Pancreas (tissue), 10 donors: ENCODE data around the gene KLK7. TPM values are rescaled to one million over a fixed set of nuclear protein-coding genes. Genes with fewer than 3 reads are reported as not detected.

Experiments
- ATAC-seq, 4 donors: fragments of 200-7000 bp; cut with Tn5 transposase; one replicate each; pipeline versions ENCODE4 v1.8.0 to v1.9.1; 2020; ENCODE audit warnings: mild to moderate bottlenecking in 4 of 4, moderate library complexity in 4 of 4
- DNase-seq, 6 donors: peaks; one replicate each; pipeline ENCODE4 v3.0.0-alpha.2; 2020
- FAIRE-seq: peaks from 2 replicates; lab custom pipeline; 2012; peaks lifted over from hg19 to GRCh38; lab: Jason Lieb, UNC
- H3K27ac ChIP-seq, 4 donors: fragments of 200-600 bp; sonication (generic); 1 replicate in 3 of 4; 2 replicates in 1 of 4; pipeline versions ENCODE4 v1.5.0 to v1.8.0; 2020
- H3K27me3 ChIP-seq, 4 donors: fragments of 200-600 bp; one replicate each; pipeline ENCODE4 v1.8.0; 2021
- H3K36me3 ChIP-seq, 3 donors: fragments of 200-600 bp; sonication (generic) in 1 of 3; one replicate each; pipeline versions ENCODE4 v1.5.0 to v1.8.0; 2020 to 2021
- H3K4me1 ChIP-seq, 3 donors: fragments of 200-600 bp; one replicate each; pipeline ENCODE4 v1.8.0; 2021
- H3K4me3 ChIP-seq, 4 donors: fragments of 200-600 bp; sonication (generic) in 2 of 4; one replicate each; pipeline versions ENCODE4 v1.5.0 to v1.8.0; 2020 to 2021
- H3K9me3 ChIP-seq, 4 donors: fragments of 200-600 bp; one replicate each; pipeline ENCODE4 v1.8.0; 2021
- CTCF ChIP-seq, 4 donors: fragments of 200-600 bp; sonication (generic) in 3 of 4; IDR thresholded peaks; one replicate each; pipeline versions ENCODE4 v1.5.0 to v1.8.0; 2021; ENCODE audit warnings: antibody characterized with exemption in 4 of 4
- WGBS, 2 donors: extraction: QIAGEN DNeasy Blood & Tissue Kit; methylation state at CpG; one replicate each; pipeline ENCODE4 v1.1.7; 2013; 5-methylcytosine and 5-hydroxymethylcytosine counted together
- intact Hi-C, 3 donors: fragments of 100-400 bp; cut with DNase I; formaldehyde crosslinking; loops; one replicate each; pipeline versions ENCODE4 v1.11.1 to v1.14.2; 2022
- polyA plus RNA-seq, 2 donors: library from polyadenylated mRNA; stranded (reverse); fragments of 200-250 nt; gene quantifications; one replicate each; pipeline ENCODE4 v1.2.3, GENCODE V29; 2013
- total RNA-seq, 6 donors: library from RNA; stranded (reverse); fragmentation: NEBNext Ultra II Directional in 4 of 6; extraction: Animal tissue kit (Norgen Biotek cat#: 25700) in 4 of 6; gene quantifications; one replicate each; pipeline versions ENCODE4 v1.2.1 to v1.2.4, GENCODE V29; 2021 to 2023
- donor health status: healthy with polysubstance abuse.
- donor health status: DM: no; HTN: no; CAD: no; lungs with moderate emphysema.
- donor health status: DM: no; HTN: no; CAD: no.
- donor health status: control.
- donor health status: control.
- donor health status: Bipolar disorder and iron deficiency.
- donor health status: DM: yes; HTN: yes; CAD: no.
- donor health status: DM: no; HTN: no; CAD: no.
- donor health status: DM: no; HTN: no; CAD: no.
- donor health status: DM: yes; HTN: yes; CAD: no.

KLK7 gene
- total and polyA plus RNA-seq, 8 donors = 0.46 TPM; not detected in 7

- H3K4me1 ChIP-seq = no peaks in the 10 kb centered on the region
- H3K27ac ChIP-seq = no peak within 1 kb of the TSS
- TF ChIP-seq CTCF (IDR thresholded peaks at IDR 0.05) = no peak
- no peaks in the 10 kb centered on the region for H3K9me3 ChIP-seq
- H3K4me3 ChIP-seq = no peak within 1 kb of the TSS
- 40 to 41% methylated on average over 15 to 19 of the region's 19 CpGs for WGBS, 2 donors
- H3K36me3 ChIP-seq = no peaks in the 10 kb centered on the region
- DNase-seq (no peak), FAIRE-seq (no peak), ATAC-seq (peak in 1 of 4 donors; percentile 38)
- intact Hi-C loops = no loop called here
- H3K27me3 ChIP-seq = peaks cover 0 to 4% (median 0%) of the 10 kb centered on the region in 4 donors
Observed at GRCh38 chr19:50969413-50969760, 14.3 kb downstream of the KLK7 start, which contains the start of gene KLK6. Gene KLK6 (minus strand): TSS chr19:50969591. CDS start chr19:50968104, 1,487 bp downstream.

GRCh38 chr19:50968716-50969412 is 14.9 kb downstream of the KLK7 start:
- WGBS, 2 donors = 30 to 38% methylated on average over 7 of the region's 7 CpGs
- intact Hi-C loops = no loop called here
- ATAC-seq = no peak

GRCh38 chr19:50967929-50968715 is 15.6 kb downstream of the KLK7 start:
- peaks cover 0 to 4% (median 0%) of the 10 kb centered on the region in 4 donors for H3K27me3 ChIP-seq
- TF ChIP-seq CTCF (IDR thresholded peaks at IDR 0.05) = no peak
- no peak overlapping the region for H3K4me3 ChIP-seq
- intact Hi-C loops = no loop called here
- FAIRE-seq = no peak
- no peaks in the 10 kb centered on the region for H3K4me1 ChIP-seq
- DNase-seq = no peak
- H3K36me3 ChIP-seq = no peaks in the 10 kb centered on the region
- 27 to 31% methylated on average over 20 of the region's 20 CpGs for WGBS, 2 donors
- ATAC-seq = no peak
- H3K9me3 ChIP-seq = no peaks in the 10 kb centered on the region
- no peak overlapping the region for H3K27ac ChIP-seq

More at GRCh38 chr19:50968716-50969412, 14.9 kb downstream of the KLK7 start:
- no peaks in the 10 kb centered on the region for H3K9me3 ChIP-seq
- no peaks in the 10 kb centered on the region for H3K36me3 ChIP-seq
- peaks cover 0 to 4% (median 0%) of the 10 kb centered on the region in 4 donors for H3K27me3 ChIP-seq
- TF ChIP-seq CTCF (IDR thresholded peaks at IDR 0.05) = no peak
- no peak overlapping the region for H3K4me3 ChIP-seq
- no peaks in the 10 kb centered on the region for H3K4me1 ChIP-seq
- DNase-seq (no peak), FAIRE-seq (no peak)
- no peak overlapping the region for H3K27ac ChIP-seq

- 51 to 56% methylated on average over 3 of the region's 3 CpGs for WGBS, 2 donors
Observed at GRCh38 chr19:50964266-50964665, 19.5 kb downstream of the KLK7 start.

More at GRCh38 chr19:50964266-50964665, 19.5 kb downstream of the KLK7 start:
- Histone ChIP-seq H3K27me3 (no peaks in the 10 kb centered on the region), H3K9me3 (no peaks in the 10 kb centered on the region), H3K27ac (no peak overlapping the region), H3K4me1 (no peaks in the 10 kb centered on the region), H3K36me3 (no peaks in the 10 kb centered on the region), H3K4me3 (no peak overlapping the region)
- ATAC-seq = no peak
- FAIRE-seq = no peak
- no peak for TF ChIP-seq CTCF (IDR thresholded peaks at IDR 0.05)
- intact Hi-C loops = no loop called here
- no peak for DNase-seq
